ENCODE data around the gene RGL1. TPM values are rescaled to one million over a fixed set of nuclear protein-coding genes. Genes with fewer than 3 reads are reported as not detected.

The RGL1 gene
- total and polyA plus RNA-seq, 2 experiments from 2014 or later: 22.8 to 24.1 TPM

GRCh38 chr1:183810756-183811544 is 6.0 kb downstream of the RGL1 start:
- Histone ChIP-seq H3K4me3 (no peak overlapping the region), H3K27me3 (no peaks in the 10 kb centered on the region), H3K36me3 (no peaks in the 10 kb centered on the region), H3K9me3 (ENCODE audit: low read depth) (no peaks in the 10 kb centered on the region), H3K4me1 (ENCODE audit: low read depth) (peaks cover 57% of the 10 kb centered on the region), H3K27ac (peak overlapping the region; percentile 92)
- DNase-seq (ENCODE audit: low read depth in 1 of 2, low spot score in 1 of 2): no peak
- no peak for TF ChIP-seq CTCF (IDR thresholded peaks at IDR 0.05; ENCODE audit: low read depth, low read length)

DNA sequence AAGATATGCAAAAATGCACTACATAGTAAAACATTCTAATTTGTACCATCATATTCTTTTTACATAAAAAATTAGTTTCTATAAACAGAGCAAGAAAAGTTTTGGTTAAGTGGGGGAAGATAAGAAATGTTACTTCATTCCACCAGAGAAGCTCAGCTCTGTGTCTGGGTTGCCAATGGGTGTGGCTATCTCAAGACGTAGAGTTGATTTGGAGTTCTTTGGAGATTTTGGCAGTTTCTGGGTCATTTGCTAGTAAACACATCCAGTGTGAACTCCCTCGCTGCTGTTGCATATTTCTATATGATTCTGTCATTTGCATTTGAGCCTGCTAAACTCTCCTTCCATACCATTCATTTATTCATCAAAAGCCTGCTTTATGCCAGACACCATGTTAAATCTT is 7.2 kb downstream of the RGL1 start:
- Histone ChIP-seq H3K27me3 (no peaks in the 10 kb centered on the region), H3K9me3 (ENCODE audit: low read depth) (no peaks in the 10 kb centered on the region), H3K4me1 (ENCODE audit: low read depth) (peaks cover 64% of the 10 kb centered on the region), H3K27ac (peak overlapping the region; percentile 92), H3K4me3 (no peak overlapping the region), H3K36me3 (no peaks in the 10 kb centered on the region)
- DNase-seq (ENCODE audit: low read depth in 1 of 2, low spot score in 1 of 2): peak in 1 of 2 donors; percentile 53
- TF ChIP-seq CTCF (IDR thresholded peaks at IDR 0.05; ENCODE audit: low read depth, low read length): no peak

GRCh38 chr1:183812686-183813569 is 8.0 kb downstream of the RGL1 start:
- Histone ChIP-seq H3K27me3 (no peaks in the 10 kb centered on the region), H3K4me3 (no peak overlapping the region), H3K27ac (peak overlapping the region; percentile 92), H3K36me3 (no peaks in the 10 kb centered on the region), H3K4me1 (ENCODE audit: low read depth) (peaks cover 64% of the 10 kb centered on the region), H3K9me3 (ENCODE audit: low read depth) (no peaks in the 10 kb centered on the region)
- TF ChIP-seq CTCF (IDR thresholded peaks at IDR 0.05; ENCODE audit: low read depth, low read length): no peak
- peak; percentile 65 to 69 for DNase-seq (ENCODE audit: low read depth in 1 of 2, low spot score in 1 of 2)

DNA sequence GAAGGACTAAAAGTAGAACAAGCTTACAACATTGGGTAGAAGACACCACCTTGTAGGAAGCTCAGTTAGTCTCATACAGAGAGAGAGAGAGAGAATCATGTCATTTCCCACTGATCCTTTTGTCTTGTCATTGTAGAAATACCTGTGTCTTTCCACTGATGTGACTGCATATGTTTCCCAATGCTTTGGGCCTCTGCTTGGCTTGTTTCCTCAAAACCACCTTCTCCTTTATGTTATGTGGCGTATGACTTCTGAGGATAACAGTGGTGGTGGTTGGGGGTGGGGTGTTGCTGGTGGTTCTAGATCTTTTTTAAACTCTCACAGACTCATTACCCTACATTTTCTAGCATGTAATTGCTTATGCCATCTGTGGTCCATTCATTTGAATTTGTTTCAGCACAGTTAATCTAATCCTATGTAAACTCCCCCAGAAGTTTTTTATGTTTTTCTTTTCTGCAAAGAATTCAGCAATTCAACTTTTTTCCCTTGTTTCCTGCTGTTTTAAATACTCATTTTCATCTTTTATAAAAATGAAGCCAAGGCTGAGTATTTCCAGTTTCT is 9.3 kb downstream of the RGL1 start:
- no peaks in the 10 kb centered on the region for H3K36me3 ChIP-seq
- H3K4me1 ChIP-seq (ENCODE audit: low read depth): peaks cover 69% of the 10 kb centered on the region
- no peak for DNase-seq (ENCODE audit: low read depth in 1 of 2, low spot score in 1 of 2)
- H3K4me3 ChIP-seq: no peak overlapping the region
- no peak for TF ChIP-seq CTCF (IDR thresholded peaks at IDR 0.05; ENCODE audit: low read depth, low read length)
- H3K9me3 ChIP-seq (ENCODE audit: low read depth): no peaks in the 10 kb centered on the region
- no peak overlapping the region for H3K27ac ChIP-seq
- no peaks in the 10 kb centered on the region for H3K27me3 ChIP-seq

GRCh38 chr1:183816110-183816509 is 11.2 kb downstream of the RGL1 start:
- Histone ChIP-seq H3K27ac (peak overlapping the region; percentile 87), H3K4me3 (no peak overlapping the region), H3K36me3 (no peaks in the 10 kb centered on the region), H3K27me3 (no peaks in the 10 kb centered on the region), H3K4me1 (ENCODE audit: low read depth) (peaks cover 65% of the 10 kb centered on the region), H3K9me3 (ENCODE audit: low read depth) (no peaks in the 10 kb centered on the region)
- DNase-seq (ENCODE audit: low read depth in 1 of 2, low spot score in 1 of 2): no peak
- no peak for TF ChIP-seq CTCF (IDR thresholded peaks at IDR 0.05; ENCODE audit: low read depth, low read length)
